ENCODE results near the gene DCAF4.

DNA sequence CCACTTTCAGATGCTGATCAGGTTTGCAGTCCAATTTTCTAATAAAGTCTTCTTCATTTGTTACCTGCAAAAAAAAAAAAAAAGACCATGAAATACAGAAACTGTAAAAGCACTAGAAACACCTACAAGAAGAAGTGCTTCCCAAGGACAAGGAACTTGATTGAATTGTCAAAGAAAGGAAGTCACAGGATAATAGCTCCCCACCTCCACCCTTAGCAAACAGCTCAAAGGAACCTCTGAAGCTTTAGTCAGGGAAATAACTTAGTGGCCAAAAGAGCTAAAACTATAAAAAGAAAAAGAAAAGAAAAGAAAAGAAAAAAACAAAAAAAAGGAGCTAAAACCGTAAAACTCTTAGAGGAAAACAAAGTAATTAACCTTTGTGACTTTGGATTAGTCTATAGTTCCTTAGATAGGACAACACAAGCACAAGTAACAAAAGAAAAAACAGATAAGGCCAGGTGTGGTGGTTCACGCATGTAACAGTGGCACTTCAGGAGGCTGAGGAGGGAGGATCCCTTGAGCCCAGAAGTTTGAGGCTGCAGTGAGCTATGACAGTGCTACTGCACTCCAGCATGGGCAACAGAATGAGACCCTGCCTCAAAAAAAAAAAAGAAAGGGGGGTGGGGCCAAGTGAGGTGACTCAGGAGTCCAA lies 72.1 kb downstream of the DCAF4 start:
- TF ChIP-seq POLR2A (IDR thresholded peaks at IDR 0.05), result no peak
- TF ChIP-seq, protein P1, sequence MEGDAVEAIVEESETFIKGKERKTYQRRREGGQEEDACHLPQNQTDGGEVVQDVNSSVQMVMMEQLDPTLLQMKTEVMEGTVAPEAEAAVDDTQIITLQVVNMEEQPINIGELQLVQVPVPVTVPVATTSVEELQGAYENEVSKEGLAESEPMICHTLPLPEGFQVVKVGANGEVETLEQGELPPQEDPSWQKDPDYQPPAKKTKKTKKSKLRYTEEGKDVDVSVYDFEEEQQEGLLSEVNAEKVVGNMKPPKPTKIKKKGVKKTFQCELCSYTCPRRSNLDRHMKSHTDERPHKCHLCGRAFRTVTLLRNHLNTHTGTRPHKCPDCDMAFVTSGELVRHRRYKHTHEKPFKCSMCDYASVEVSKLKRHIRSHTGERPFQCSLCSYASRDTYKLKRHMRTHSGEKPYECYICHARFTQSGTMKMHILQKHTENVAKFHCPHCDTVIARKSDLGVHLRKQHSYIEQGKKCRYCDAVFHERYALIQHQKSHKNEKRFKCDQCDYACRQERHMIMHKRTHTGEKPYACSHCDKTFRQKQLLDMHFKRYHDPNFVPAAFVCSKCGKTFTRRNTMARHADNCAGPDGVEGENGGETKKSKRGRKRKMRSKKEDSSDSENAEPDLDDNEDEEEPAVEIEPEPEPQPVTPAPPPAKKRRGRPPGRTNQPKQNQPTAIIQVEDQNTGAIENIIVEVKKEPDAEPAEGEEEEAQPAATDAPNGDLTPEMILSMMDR (IDR thresholded peaks at IDR 0.05), result no peak

Data from breast epithelium (tissue), 3 donors.